Measurements from ENCODE around the gene GPR83.
A peak's percentile ranks its signal among the peaks of the same experiment; 100 is the strongest.

Gene GPR83

GRCh38 chr11:94405062-94405833 is 4.0 kb upstream of the GPR83 start:
- no peak overlapping the region for H3K18ac ChIP-seq (ENCODE audit: low read depth in 1 of 2, low read length in 2 of 2)
- no peaks in the 10 kb centered on the region for H3K79me1 ChIP-seq (replicated peaks; ENCODE audit: low read length, poor library complexity, severe bottlenecking)
- no peak overlapping the region for H2AK5ac ChIP-seq (ENCODE audit: low read length, severe bottlenecking)
- peaks cover 8% of the 10 kb centered on the region for H3K4me1 ChIP-seq (ENCODE audit: control insufficient read depth, insufficient read depth, low read depth, low read length)
- no peaks in the 10 kb centered on the region for H3K36me3 ChIP-seq (ENCODE audit: control insufficient read depth in 1 of 2, insufficient read depth in 2 of 2, low read depth in 1 of 2, low read length in 2 of 2)
- no peak overlapping the region for H3K4ac ChIP-seq (ENCODE audit: low read depth in 1 of 2, low read length in 2 of 2)
- no peak overlapping the region for H2BK15ac ChIP-seq (ENCODE audit: low read depth, poor library complexity, severe bottlenecking)
- no peak overlapping the region for H2BK12ac ChIP-seq (ENCODE audit: low read length in 2 of 2)
- no peak overlapping the region for H3K9ac ChIP-seq (ENCODE audit: low read length)
- H2AFZ ChIP-seq (ENCODE audit: low read depth, low read length): no peak overlapping the region
- H3K4me2 ChIP-seq (ENCODE audit: low read length, poor library complexity, severe bottlenecking): no peak overlapping the region
- DNase-seq: no peak
- H3K27me3 ChIP-seq (ENCODE audit: control insufficient read depth in 1 of 2, insufficient read depth in 1 of 2, low read length in 2 of 2): peaks cover 22 to 24% of the 10 kb centered on the region in 2 experiments
- 88% methylated on average over 4 of the region's 4 CpGs for WGBS
- H2BK120ac ChIP-seq (ENCODE audit: low read depth, low read length): no peak overlapping the region
- H3K14ac ChIP-seq (ENCODE audit: low read length in 2 of 2): no peak overlapping the region
- H4K8ac ChIP-seq (ENCODE audit: low read length): no peak overlapping the region
- H3K9me3 ChIP-seq (ENCODE audit: control insufficient read depth, low read length): no peaks in the 10 kb centered on the region
- no peak overlapping the region for H3K4me3 ChIP-seq (ENCODE audit: insufficient read depth in 1 of 2, low read depth in 1 of 2, low read length in 2 of 2)
- no peak overlapping the region for H3K23ac ChIP-seq (ENCODE audit: low read length in 2 of 2)
- H4K91ac ChIP-seq (ENCODE audit: low read length): no peak overlapping the region
- no peak overlapping the region for H2BK5ac ChIP-seq (ENCODE audit: low read depth, low read length, poor library complexity, severe bottlenecking)
- no peak overlapping the region for H3K27ac ChIP-seq (ENCODE audit: low read length, poor library complexity, severe bottlenecking)

GRCh38 chr11:94402355-94402754 is 1.1 kb upstream of the GPR83 start:
- no peak overlapping the region for H3K27ac ChIP-seq (ENCODE audit: low read length, poor library complexity, severe bottlenecking)
- no peaks in the 10 kb centered on the region for H3K36me3 ChIP-seq (ENCODE audit: control insufficient read depth in 1 of 2, insufficient read depth in 2 of 2, low read depth in 1 of 2, low read length in 2 of 2)
- no peak overlapping the region for H3K18ac ChIP-seq (ENCODE audit: low read depth in 1 of 2, low read length in 2 of 2)
- no peak overlapping the region for H2BK12ac ChIP-seq (ENCODE audit: low read length in 2 of 2)
- H3K4ac ChIP-seq (ENCODE audit: low read depth in 1 of 2, low read length in 2 of 2): no peak overlapping the region
- no peak overlapping the region for H2AFZ ChIP-seq (ENCODE audit: low read depth, low read length)
- no peak overlapping the region for H3K14ac ChIP-seq (ENCODE audit: low read length in 2 of 2)
- H3K4me3 ChIP-seq (ENCODE audit: insufficient read depth in 1 of 2, low read depth in 1 of 2, low read length in 2 of 2): no peak overlapping the region
- DNase-seq: no peak
- no peak overlapping the region for H2BK5ac ChIP-seq (ENCODE audit: low read depth, low read length, poor library complexity, severe bottlenecking)
- H3K4me2 ChIP-seq (ENCODE audit: low read length, poor library complexity, severe bottlenecking): no peak overlapping the region
- peaks cover 50 to 53% of the 10 kb centered on the region in 2 experiments for H3K27me3 ChIP-seq (ENCODE audit: control insufficient read depth in 1 of 2, insufficient read depth in 1 of 2, low read length in 2 of 2)
- no peak overlapping the region for H3K23ac ChIP-seq (ENCODE audit: low read length in 2 of 2)
- peaks cover 8% of the 10 kb centered on the region for H3K4me1 ChIP-seq (ENCODE audit: control insufficient read depth, insufficient read depth, low read depth, low read length)
- no peak overlapping the region for H2AK5ac ChIP-seq (ENCODE audit: low read length, severe bottlenecking)
- no peak overlapping the region for H3K9ac ChIP-seq (ENCODE audit: low read length)
- H3K9me3 ChIP-seq (ENCODE audit: control insufficient read depth, low read length): no peaks in the 10 kb centered on the region
- H2BK15ac ChIP-seq (ENCODE audit: low read depth, poor library complexity, severe bottlenecking): no peak overlapping the region
- H4K8ac ChIP-seq (ENCODE audit: low read length): no peak overlapping the region
- 0% methylated on average over 1 of the region's 1 CpG for WGBS
- H3K79me1 ChIP-seq (replicated peaks; ENCODE audit: low read length, poor library complexity, severe bottlenecking): no peaks in the 10 kb centered on the region
- H4K91ac ChIP-seq (ENCODE audit: low read length): no peak overlapping the region
- H2BK120ac ChIP-seq (ENCODE audit: low read depth, low read length): no peak overlapping the region

GRCh38 chr11:94401773-94402265 is 600 bp upstream of the GPR83 start:
- H2BK120ac ChIP-seq (ENCODE audit: low read depth, low read length): no peak overlapping the region
- no peak overlapping the region for H2AFZ ChIP-seq (ENCODE audit: low read depth, low read length)
- no peak overlapping the region for H3K4ac ChIP-seq (ENCODE audit: low read depth in 1 of 2, low read length in 2 of 2)
- peak overlapping the region in 1 of 2 experiments; percentile 82 for H3K4me3 ChIP-seq (ENCODE audit: insufficient read depth in 1 of 2, low read depth in 1 of 2, low read length in 2 of 2)
- H3K14ac ChIP-seq (ENCODE audit: low read length in 2 of 2): no peak overlapping the region
- H3K4me1 ChIP-seq (ENCODE audit: control insufficient read depth, insufficient read depth, low read depth, low read length): peaks cover 8% of the 10 kb centered on the region
- H3K9me3 ChIP-seq (ENCODE audit: control insufficient read depth, low read length): no peaks in the 10 kb centered on the region
- H3K27me3 ChIP-seq (ENCODE audit: control insufficient read depth in 1 of 2, insufficient read depth in 1 of 2, low read length in 2 of 2): peaks cover 55 to 56% of the 10 kb centered on the region in 2 experiments
- H3K4me2 ChIP-seq (ENCODE audit: low read length, poor library complexity, severe bottlenecking): peak overlapping the region; percentile 64
- 52% methylated on average over 9 of the region's 10 CpGs for WGBS
- H3K79me1 ChIP-seq (replicated peaks; ENCODE audit: low read length, poor library complexity, severe bottlenecking): no peaks in the 10 kb centered on the region
- DNase-seq: no peak
- H3K27ac ChIP-seq (ENCODE audit: low read length, poor library complexity, severe bottlenecking): no peak overlapping the region
- no peak overlapping the region for H2BK15ac ChIP-seq (ENCODE audit: low read depth, poor library complexity, severe bottlenecking)
- H4K8ac ChIP-seq (ENCODE audit: low read length): no peak overlapping the region
- no peaks in the 10 kb centered on the region for H3K36me3 ChIP-seq (ENCODE audit: control insufficient read depth in 1 of 2, insufficient read depth in 2 of 2, low read depth in 1 of 2, low read length in 2 of 2)
- no peak overlapping the region for H2BK12ac ChIP-seq (ENCODE audit: low read length in 2 of 2)
- H2BK5ac ChIP-seq (ENCODE audit: low read depth, low read length, poor library complexity, severe bottlenecking): no peak overlapping the region
- H3K23ac ChIP-seq (ENCODE audit: low read length in 2 of 2): peak overlapping the region in 1 of 2 experiments; percentile 26
- H3K9ac ChIP-seq (ENCODE audit: low read length): peak overlapping the region; percentile 70
- H2AK5ac ChIP-seq (ENCODE audit: low read length, severe bottlenecking): no peak overlapping the region
- H3K18ac ChIP-seq (ENCODE audit: low read depth in 1 of 2, low read length in 2 of 2): no peak overlapping the region
- no peak overlapping the region for H4K91ac ChIP-seq (ENCODE audit: low read length)

DNA sequence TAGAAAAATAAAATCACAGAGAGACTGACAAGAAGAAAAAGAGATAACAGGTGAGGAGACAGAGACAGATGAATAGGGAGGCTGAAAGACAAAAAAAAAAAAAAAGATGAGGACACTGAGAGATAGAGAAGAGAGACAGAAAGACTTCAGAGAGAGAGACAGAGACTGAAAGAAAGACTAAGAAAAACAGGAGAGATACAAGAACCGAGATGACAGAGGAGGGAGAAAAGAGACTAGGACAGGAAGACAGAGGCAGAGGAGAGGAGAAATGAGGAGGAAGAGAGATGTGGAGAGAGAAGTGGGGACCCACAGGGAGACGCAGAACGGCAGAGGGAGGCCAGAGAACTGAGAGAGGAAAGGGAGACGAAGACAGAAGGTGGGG is 771 bp downstream of the GPR83 start:
- Histone ChIP-seq H2BK12ac (ENCODE audit: low read length in 2 of 2) (no peak overlapping the region), H2BK5ac (ENCODE audit: low read depth, low read length, poor library complexity, severe bottlenecking) (no peak overlapping the region), H4K8ac (ENCODE audit: low read length) (peak overlapping the region; percentile 5), H3K14ac (ENCODE audit: low read length in 2 of 2) (no peak overlapping the region), H3K9me3 (ENCODE audit: control insufficient read depth, low read length) (no peaks in the 10 kb centered on the region), H3K9ac (ENCODE audit: low read length) (peak overlapping the region; percentile 70), H3K36me3 (ENCODE audit: control insufficient read depth in 1 of 2, insufficient read depth in 2 of 2, low read depth in 1 of 2, low read length in 2 of 2) (no peaks in the 10 kb centered on the region), H3K23ac (ENCODE audit: low read length in 2 of 2) (no peak overlapping the region), H3K4me1 (ENCODE audit: control insufficient read depth, insufficient read depth, low read depth, low read length) (peaks cover 8% of the 10 kb centered on the region), H4K91ac (ENCODE audit: low read length) (no peak overlapping the region), H3K4me3 (ENCODE audit: insufficient read depth in 1 of 2, low read depth in 1 of 2, low read length in 2 of 2) (peak overlapping the region in 1 of 2 experiments; percentile 82), H3K79me1 (replicated peaks; ENCODE audit: low read length, poor library complexity, severe bottlenecking) (no peaks in the 10 kb centered on the region), H3K18ac (ENCODE audit: low read depth in 1 of 2, low read length in 2 of 2) (no peak overlapping the region), H2BK15ac (ENCODE audit: low read depth, poor library complexity, severe bottlenecking) (no peak overlapping the region), H2AK5ac (ENCODE audit: low read length, severe bottlenecking) (no peak overlapping the region), H3K27me3 (ENCODE audit: control insufficient read depth in 1 of 2, insufficient read depth in 1 of 2, low read length in 2 of 2) (peaks cover 55 to 64% of the 10 kb centered on the region in 2 experiments), H3K4ac (ENCODE audit: low read depth in 1 of 2, low read length in 2 of 2) (no peak overlapping the region), H2AFZ (ENCODE audit: low read depth, low read length) (no peak overlapping the region), H3K27ac (ENCODE audit: low read length, poor library complexity, severe bottlenecking) (no peak overlapping the region), H2BK120ac (ENCODE audit: low read depth, low read length) (no peak overlapping the region), H3K4me2 (ENCODE audit: low read length, poor library complexity, severe bottlenecking) (no peak overlapping the region)
- WGBS: 34% methylated on average over 4 of the region's 4 CpGs
- no peak for DNase-seq

Data from mesenchymal stem cell (in vitro differentiated cells and primary cell).